Endothelial cell of umbilical vein (primary cell): Measurements from ENCODE around the gene VPS35.

ENCODE experiments used
- EZH2 ChIP-seq: IDR thresholded peaks from 2 replicates; pipeline ENCODE4 v1.6.1; 2012; ENCODE audit warnings: borderline replicate concordance, low read depth, mild to moderate bottlenecking, moderate library complexity, low read length, inconsistent platforms; ENCODE audit not compliant: severe bottlenecking
- POLR2A ChIP-seq: IDR thresholded peaks from 2 replicates; pipeline ENCODE4 v1.6.1; 2012; ENCODE audit warnings: low read depth, mild to moderate bottlenecking, control low read depth, low read length
- TF ChIP-seq, protein P1 (sequence below), 2 donors: IDR thresholded peaks; 1 replicate in 1 of 2; 2 replicates in 1 of 2; pipeline ENCODE4 v1.5.1; 2011; ENCODE audit warnings: low read length in 2 of 2, mild to moderate bottlenecking in 2 of 2, moderate library complexity in 2 of 2, control low read depth in 1 of 2, inconsistent platforms in 1 of 2, low read depth in 1 of 2; ENCODE audit not compliant: insufficient read depth in 1 of 2; ENCODE audit errors: extremely low read depth in 1 of 2

DNA sequence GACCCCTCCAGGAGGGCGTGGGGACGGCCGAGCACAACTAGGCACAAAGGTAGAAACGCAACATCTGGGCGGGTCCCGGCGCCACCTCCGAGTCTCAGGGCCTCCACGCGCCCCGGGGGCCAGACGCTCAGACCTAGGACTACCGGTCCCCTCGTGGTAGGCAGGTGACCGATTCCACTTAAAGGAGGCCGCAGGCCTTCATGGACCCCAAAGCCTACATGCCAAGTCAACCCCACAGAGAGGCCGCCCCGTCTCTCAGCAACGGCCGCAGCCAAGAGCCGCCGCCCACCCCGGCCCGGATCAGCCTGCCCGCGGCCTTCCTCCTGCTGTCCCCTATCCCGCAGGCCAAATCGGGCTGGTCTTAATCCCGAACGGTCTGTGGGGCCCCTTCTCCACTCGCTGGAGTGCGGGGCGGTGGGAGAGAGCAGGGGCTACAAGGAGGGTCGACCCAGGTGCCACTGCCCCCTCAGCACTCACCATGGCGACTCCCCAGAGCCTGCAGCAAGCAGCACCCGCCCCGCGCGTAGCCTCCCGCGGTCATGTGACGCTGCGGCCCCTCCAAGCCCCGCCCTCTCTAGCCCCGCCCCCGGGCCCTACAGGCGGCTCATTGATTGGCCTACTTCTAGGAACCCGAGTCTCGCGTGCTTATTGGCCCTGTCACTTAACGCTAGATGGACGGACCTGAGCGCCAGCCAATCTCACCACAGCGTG, at the start of gene VPS35:
- peak; percentile 74 for TF ChIP-seq POLR2A
- TF ChIP-seq, protein P1, sequence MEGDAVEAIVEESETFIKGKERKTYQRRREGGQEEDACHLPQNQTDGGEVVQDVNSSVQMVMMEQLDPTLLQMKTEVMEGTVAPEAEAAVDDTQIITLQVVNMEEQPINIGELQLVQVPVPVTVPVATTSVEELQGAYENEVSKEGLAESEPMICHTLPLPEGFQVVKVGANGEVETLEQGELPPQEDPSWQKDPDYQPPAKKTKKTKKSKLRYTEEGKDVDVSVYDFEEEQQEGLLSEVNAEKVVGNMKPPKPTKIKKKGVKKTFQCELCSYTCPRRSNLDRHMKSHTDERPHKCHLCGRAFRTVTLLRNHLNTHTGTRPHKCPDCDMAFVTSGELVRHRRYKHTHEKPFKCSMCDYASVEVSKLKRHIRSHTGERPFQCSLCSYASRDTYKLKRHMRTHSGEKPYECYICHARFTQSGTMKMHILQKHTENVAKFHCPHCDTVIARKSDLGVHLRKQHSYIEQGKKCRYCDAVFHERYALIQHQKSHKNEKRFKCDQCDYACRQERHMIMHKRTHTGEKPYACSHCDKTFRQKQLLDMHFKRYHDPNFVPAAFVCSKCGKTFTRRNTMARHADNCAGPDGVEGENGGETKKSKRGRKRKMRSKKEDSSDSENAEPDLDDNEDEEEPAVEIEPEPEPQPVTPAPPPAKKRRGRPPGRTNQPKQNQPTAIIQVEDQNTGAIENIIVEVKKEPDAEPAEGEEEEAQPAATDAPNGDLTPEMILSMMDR (IDR thresholded peaks at IDR 0.05; ENCODE audit: extremely low read depth in 1 of 2, insufficient read depth in 1 of 2, low read depth in 1 of 2, low read length in 2 of 2): peak in 1 of 2 donors; percentile 17
- no peak for TF ChIP-seq EZH2
